SK-MEL-5 (cell line): ENCODE results near the gene MICOS13. TPM values are rescaled to one million over a fixed set of nuclear protein-coding genes. Genes with fewer than 3 reads are reported as not detected.
"Not testable (repeated sequence)": the region's sequence is repeated elsewhere in the genome, so short reads cannot be mapped to it uniquely, and the experiment has no call there.

Source experiments
- DNase-seq: peaks from one replicate; pipeline ENCODE4 v3.0.0-alpha.2; 2016; ENCODE audit warnings: low read depth, low spot score
- in situ Hi-C: cut with HindIII; loops from 2 replicates; pipeline ENCODE4 v1.10.0; 2016; ENCODE audit warnings: low sequenced_read_pairs, high pct_unique_total_duplicates, low pct_unique_long_range_greater_than_20kb
- total RNA-seq: library from RNA; depleted of rRNA; stranded (reverse); fragments of >200 nt; shearing (Covaris generic); gene quantifications from 2 replicates; pipeline ENCODE4 v1.2.3, GENCODE V29; 2014

MICOS13 gene
- total RNA-seq, 1 experiment from 2014 or later: 86.1 TPM

GRCh38 chr19:5703819-5704818, 23.8 kb upstream of the MICOS13 start:
- no peak for DNase-seq
- in situ Hi-C loops: no loop called here

- in situ Hi-C loops: not testable (repeated sequence)
Measured at GRCh38 chr19:5702053-5702410, 21.7 kb upstream of the MICOS13 start.

GRCh38 chr19:5700455-5701092, 20.3 kb upstream of the MICOS13 start:
- in situ Hi-C loops: no loop called here
- DNase-seq: no peak

More at GRCh38 chr19:5702053-5702410, 21.7 kb upstream of the MICOS13 start:
- DNase-seq: not testable (repeated sequence)

GRCh38 chr19:5698635-5699422, 18.5 kb upstream of the MICOS13 start:
- DNase-seq: no peak
- in situ Hi-C loops: no loop called here

- in situ Hi-C loops: no loop called here
- DNase-seq: no peak
Measured at GRCh38 chr19:5697890-5698634, 17.7 kb upstream of the MICOS13 start.

- in situ Hi-C loops: no loop called here
- no peak for DNase-seq
Measured at GRCh38 chr19:5697022-5697889, 16.9 kb upstream of the MICOS13 start.

- in situ Hi-C loops: no loop called here
- DNase-seq: no peak
Measured at GRCh38 chr19:5696196-5697021, 16.1 kb upstream of the MICOS13 start.

- DNase-seq: no peak
- in situ Hi-C loops: no loop called here
Measured at GRCh38 chr19:5695649-5696195, 15.4 kb upstream of the MICOS13 start.

- DNase-seq: no peak
- in situ Hi-C loops: no loop called here
Measured at GRCh38 chr19:5694956-5695648, 14.8 kb upstream of the MICOS13 start.

GRCh38 chr19:5694167-5694955, 14.0 kb upstream of the MICOS13 start:
- DNase-seq: no peak
- in situ Hi-C loops: no loop called here

GRCh38 chr19:5693195-5694166, 13.2 kb upstream of the MICOS13 start:
- no peak for DNase-seq

GRCh38 chr19:5692723-5693194, 12.4 kb upstream of the MICOS13 start:
- in situ Hi-C loops: no loop called here

More at GRCh38 chr19:5693195-5694166, 13.2 kb upstream of the MICOS13 start:
- in situ Hi-C loops: no loop called here

More at GRCh38 chr19:5692723-5693194, 12.4 kb upstream of the MICOS13 start:
- DNase-seq: no peak
